SK-N-SH (cell line): ENCODE results near the gene SKIC8. TPM values are rescaled to one million over a fixed set of nuclear protein-coding genes. Genes with fewer than 3 reads are reported as not detected.

Experiments used
- CTCF ChIA-PET: fragments of 300-600, 350-600 bp; formaldehyde crosslinking; extraction: SDS; loops from one replicate; lab custom pipeline; 2021; lab: Yijun Ruan, JAX
- POLR2A ChIA-PET: fragments of 350-600 bp; sonication (Branson Sonifier 250); formaldehyde crosslinking; extraction: SDS; loops from one replicate; lab custom pipeline; 2020; ENCODE audit warnings: antibody characterized with exemption, inconsistent platforms; lab: Yijun Ruan, JAX
- DNase-seq: peaks from one replicate; pipeline ENCODE4 v3.0.0; 2012
- H2AFZ ChIP-seq: fragments of 200-600 bp; sonication (generic); 2 replicates; pipeline ENCODE4 v1.8.1; 2016; ENCODE audit warnings: antibody characterized with exemption, mild to moderate bottlenecking, low read depth
- H3F3A ChIP-seq: fragments of 200-600 bp; sonication (generic); replicated peaks from 2 replicates; pipeline ENCODE3; 2016; ENCODE audit warnings: antibody characterized with exemption, mild to moderate bottlenecking; ENCODE audit not compliant: insufficient read depth
- H3K27ac ChIP-seq, 2 experiments: fragments of 200-500 bp in 1 of 2; fragments of 200-600 bp in 1 of 2; sonication (Bioruptor generic) in 1 of 2; sonication (generic), shearing (Covaris generic) in 1 of 2; 2 replicates each; pipeline versions ENCODE4 v1.5.1 to v1.6.1; 2014 to 2016; ENCODE audit warnings: low read depth in 2 of 2, inconsistent platforms in 1 of 2, low read length in 1 of 2, mild to moderate bottlenecking in 1 of 2, mixed read lengths in 1 of 2
- H3K27me3 ChIP-seq: fragments of 200-600 bp; sonication (generic), shearing (Covaris generic); 2 replicates; pipeline ENCODE4 v1.6.1; 2016; ENCODE audit warnings: mixed run types; ENCODE audit not compliant: insufficient read depth
- H3K36me3 ChIP-seq, 2 experiments: fragments of 200-500 bp in 1 of 2; fragments of 200-600 bp in 1 of 2; sonication (Bioruptor generic) in 1 of 2; sonication (generic) in 1 of 2; replicated peaks in 1 of 2; 2 replicates each; pipeline versions ENCODE3 to v1.5.1; 2014 to 2016; ENCODE audit warnings: low read length in 1 of 2, mild to moderate bottlenecking in 1 of 2; ENCODE audit not compliant: insufficient read depth in 2 of 2, control insufficient read depth in 1 of 2
- H3K4me1 ChIP-seq, 2 experiments: fragments of 200-500 bp in 1 of 2; fragments of 200-600 bp in 1 of 2; sonication (Bioruptor generic) in 1 of 2; sonication (generic), shearing (Covaris generic) in 1 of 2; 2 replicates each; pipeline versions ENCODE4 v1.5.1 to v1.6.1; 2014 to 2016; ENCODE audit warnings: low read depth in 1 of 2, low read length in 1 of 2, mixed run types in 1 of 2; ENCODE audit not compliant: insufficient read depth in 2 of 2, control insufficient read depth in 1 of 2
- H3K4me2 ChIP-seq: fragments of 200-600 bp; sonication (generic), shearing (Covaris generic); 2 replicates; pipeline ENCODE4 v1.6.1; 2017; ENCODE audit warnings: mixed run types
- H3K4me3 ChIP-seq, 2 experiments: fragments of 200-500 bp in 1 of 2; fragments of 200-600 bp in 1 of 2; sonication (Bioruptor generic) in 1 of 2; sonication (generic), shearing (Covaris generic) in 1 of 2; 2 replicates each; pipeline versions ENCODE4 v1.5.1 to v1.8.1; 2014 to 2016; ENCODE audit warnings: low read depth in 2 of 2, inconsistent platforms in 1 of 2, low read length in 1 of 2, mild to moderate bottlenecking in 1 of 2, mixed read lengths in 1 of 2, moderate library complexity in 1 of 2
- H3K79me2 ChIP-seq: fragments of 200-600 bp; sonication (generic); 2 replicates; pipeline ENCODE4 v1.8.1; 2017; ENCODE audit warnings: mild to moderate bottlenecking; ENCODE audit not compliant: insufficient read depth
- H3K9ac ChIP-seq: fragments of 200-600 bp; sonication (generic); 2 replicates; pipeline ENCODE4 v1.6.1; 2017; ENCODE audit warnings: mixed run types
- H3K9me2 ChIP-seq: fragments of 200-600 bp; sonication (generic); 2 replicates; pipeline ENCODE4 v1.6.1; 2017; ENCODE audit warnings: mixed run types
- H3K9me3 ChIP-seq: fragments of 200-600 bp; sonication (generic); 2 replicates; pipeline ENCODE4 v1.6.1; 2017; ENCODE audit warnings: mixed run types, mild to moderate bottlenecking, moderate library complexity
- H4K20me1 ChIP-seq: fragments of 200-600 bp; sonication (generic); 2 replicates; pipeline ENCODE4 v1.6.1; 2017; ENCODE audit warnings: mild to moderate bottlenecking, mixed run types; ENCODE audit not compliant: insufficient read depth
- EP300 ChIP-seq, 2 experiments: IDR thresholded peaks; 2 replicates each; pipeline versions ENCODE4 v1.4.0 to v1.6.1; 2012; ENCODE audit warnings: borderline replicate concordance in 1 of 2, low read depth in 1 of 2, low read length in 1 of 2
- EZH2phosphoT487 ChIP-seq: fragments of 200-600 bp; sonication (generic); IDR thresholded peaks from 2 replicates; pipeline ENCODE4 v1.6.1; 2017; ENCODE audit warnings: low read depth, mixed run types, mild to moderate bottlenecking, antibody characterized with exemption, moderate library complexity, borderline replicate concordance
- GATA2 ChIP-seq: sonication (generic); formaldehyde crosslinking; IDR thresholded peaks from 2 replicates; pipeline ENCODE4 v1.5.0; 2020; ENCODE audit warnings: mild to moderate bottlenecking, missing genetic modification reagents
- JUND ChIP-seq: IDR thresholded peaks from 2 replicates; pipeline ENCODE4 v1.4.0; 2012
- POLR2AphosphoS5 ChIP-seq: IDR thresholded peaks from 2 replicates; pipeline ENCODE4 v1.6.1; 2012; ENCODE audit warnings: low read depth, low read length
- RFX5 ChIP-seq: IDR thresholded peaks from 2 replicates; pipeline ENCODE4 v1.6.1; 2012; ENCODE audit warnings: mild to moderate bottlenecking, improper control_type of control experiment, low read length
- RXRA ChIP-seq: IDR thresholded peaks from 2 replicates; pipeline ENCODE4 v1.4.0; 2012; ENCODE audit warnings: low read depth, mild to moderate bottlenecking, borderline replicate concordance
- SMC3 ChIP-seq: IDR thresholded peaks from 2 replicates; pipeline ENCODE4 v1.6.1; 2012; ENCODE audit warnings: low read depth, low read length, improper control_type of control experiment
- TEAD4 ChIP-seq: IDR thresholded peaks from 2 replicates; pipeline ENCODE4 v1.4.0; 2012; ENCODE audit warnings: mild to moderate bottlenecking, borderline replicate concordance; ENCODE audit not compliant: insufficient read depth
- WGBS: methylation state at CpG from one replicate; pipeline ENCODE4 v1.1.6; 2017; ENCODE audit warnings: low lambda C conversion rate; 5-methylcytosine and 5-hydroxymethylcytosine counted together
- polyA plus RNA-seq, 3 experiments: library from polyadenylated mRNA; depleted of rRNA; stranded (reverse); fragments of >200 nt; gene quantifications; 2 replicates each; pipeline ENCODE4 v1.2.3, GENCODE V29; 2012
- TF ChIP-seq, protein P1 (sequence below): IDR thresholded peaks from 2 replicates; pipeline ENCODE4 v1.4.0; 2012; ENCODE audit warnings: low read depth
- TF ChIP-seq, protein P2 (sequence below): IDR thresholded peaks from 2 replicates; pipeline ENCODE4 v1.6.1; 2012; ENCODE audit warnings: mild to moderate bottlenecking, low read depth, low read length, moderate library complexity
- TF ChIP-seq, protein P3 (sequence below): IDR thresholded peaks from 2 replicates; pipeline ENCODE4; 2012

The SKIC8 gene
- polyA plus RNA-seq, 1 of the 3 experiments (the other 2 are of a cell fraction), result 78.8 TPM

DNA sequence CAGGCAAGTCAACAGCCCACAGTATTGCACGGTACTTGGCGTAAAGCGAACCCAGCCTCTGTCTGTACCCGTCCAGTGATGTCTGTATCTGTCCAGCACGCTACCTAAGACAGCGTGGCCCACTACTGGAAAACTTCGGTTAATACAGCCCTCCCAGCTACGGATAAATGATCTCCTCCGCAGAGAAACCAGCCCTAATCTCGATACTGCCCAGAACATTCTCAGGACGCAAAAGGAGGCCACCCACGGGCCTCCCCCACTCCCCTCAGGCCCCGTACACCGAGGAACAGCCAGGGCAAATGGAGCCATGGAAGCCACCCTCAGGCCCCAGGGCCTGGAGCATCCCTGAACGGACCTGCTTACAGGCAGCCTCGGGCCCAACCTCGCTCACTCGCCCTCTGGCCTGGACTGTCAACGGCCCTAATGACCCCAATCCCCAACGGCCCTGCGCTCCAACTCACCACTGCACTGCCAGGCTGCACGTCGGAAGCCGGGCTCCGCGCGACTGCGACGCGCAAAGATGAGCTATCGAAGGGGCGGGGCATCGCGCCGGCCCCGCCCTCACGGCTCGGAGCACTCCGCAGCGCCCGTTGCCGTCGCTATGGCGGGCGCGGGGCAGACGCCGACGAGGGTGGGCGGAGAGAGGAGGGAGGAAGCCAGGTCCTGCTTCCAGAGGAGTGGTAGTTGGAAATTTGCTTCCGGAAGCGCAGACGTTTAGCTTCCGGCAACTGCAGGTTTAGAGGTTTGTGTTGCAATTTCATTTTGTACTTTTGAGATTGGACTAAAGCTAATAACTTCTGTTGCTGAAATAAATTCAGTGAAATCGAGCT, at the start of gene SKIC8 (continued):
- TF ChIP-seq, protein P1, sequence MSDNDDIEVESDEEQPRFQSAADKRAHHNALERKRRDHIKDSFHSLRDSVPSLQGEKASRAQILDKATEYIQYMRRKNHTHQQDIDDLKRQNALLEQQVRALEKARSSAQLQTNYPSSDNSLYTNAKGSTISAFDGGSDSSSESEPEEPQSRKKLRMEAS, result peak; percentile 60; the same call in 1 of the 2 replicates
- no peak for TF ChIP-seq JUND
- TF ChIP-seq SMC3, result no peak
- TF ChIP-seq, protein P2, sequence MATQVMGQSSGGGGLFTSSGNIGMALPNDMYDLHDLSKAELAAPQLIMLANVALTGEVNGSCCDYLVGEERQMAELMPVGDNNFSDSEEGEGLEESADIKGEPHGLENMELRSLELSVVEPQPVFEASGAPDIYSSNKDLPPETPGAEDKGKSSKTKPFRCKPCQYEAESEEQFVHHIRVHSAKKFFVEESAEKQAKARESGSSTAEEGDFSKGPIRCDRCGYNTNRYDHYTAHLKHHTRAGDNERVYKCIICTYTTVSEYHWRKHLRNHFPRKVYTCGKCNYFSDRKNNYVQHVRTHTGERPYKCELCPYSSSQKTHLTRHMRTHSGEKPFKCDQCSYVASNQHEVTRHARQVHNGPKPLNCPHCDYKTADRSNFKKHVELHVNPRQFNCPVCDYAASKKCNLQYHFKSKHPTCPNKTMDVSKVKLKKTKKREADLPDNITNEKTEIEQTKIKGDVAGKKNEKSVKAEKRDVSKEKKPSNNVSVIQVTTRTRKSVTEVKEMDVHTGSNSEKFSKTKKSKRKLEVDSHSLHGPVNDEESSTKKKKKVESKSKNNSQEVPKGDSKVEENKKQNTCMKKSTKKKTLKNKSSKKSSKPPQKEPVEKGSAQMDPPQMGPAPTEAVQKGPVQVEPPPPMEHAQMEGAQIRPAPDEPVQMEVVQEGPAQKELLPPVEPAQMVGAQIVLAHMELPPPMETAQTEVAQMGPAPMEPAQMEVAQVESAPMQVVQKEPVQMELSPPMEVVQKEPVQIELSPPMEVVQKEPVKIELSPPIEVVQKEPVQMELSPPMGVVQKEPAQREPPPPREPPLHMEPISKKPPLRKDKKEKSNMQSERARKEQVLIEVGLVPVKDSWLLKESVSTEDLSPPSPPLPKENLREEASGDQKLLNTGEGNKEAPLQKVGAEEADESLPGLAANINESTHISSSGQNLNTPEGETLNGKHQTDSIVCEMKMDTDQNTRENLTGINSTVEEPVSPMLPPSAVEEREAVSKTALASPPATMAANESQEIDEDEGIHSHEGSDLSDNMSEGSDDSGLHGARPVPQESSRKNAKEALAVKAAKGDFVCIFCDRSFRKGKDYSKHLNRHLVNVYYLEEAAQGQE, result peak; percentile 22; the same call in 1 of the 2 replicates
- TF ChIP-seq, protein P3, sequence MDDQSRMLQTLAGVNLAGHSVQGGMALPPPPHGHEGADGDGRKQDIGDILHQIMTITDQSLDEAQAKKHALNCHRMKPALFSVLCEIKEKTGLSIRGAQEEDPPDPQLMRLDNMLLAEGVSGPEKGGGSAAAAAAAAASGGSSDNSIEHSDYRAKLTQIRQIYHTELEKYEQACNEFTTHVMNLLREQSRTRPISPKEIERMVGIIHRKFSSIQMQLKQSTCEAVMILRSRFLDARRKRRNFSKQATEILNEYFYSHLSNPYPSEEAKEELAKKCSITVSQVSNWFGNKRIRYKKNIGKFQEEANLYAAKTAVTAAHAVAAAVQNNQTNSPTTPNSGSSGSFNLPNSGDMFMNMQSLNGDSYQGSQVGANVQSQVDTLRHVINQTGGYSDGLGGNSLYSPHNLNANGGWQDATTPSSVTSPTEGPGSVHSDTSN, result no peak
- TF ChIP-seq RFX5, result no peak
- TF ChIP-seq TEAD4, result no peak

DNA sequence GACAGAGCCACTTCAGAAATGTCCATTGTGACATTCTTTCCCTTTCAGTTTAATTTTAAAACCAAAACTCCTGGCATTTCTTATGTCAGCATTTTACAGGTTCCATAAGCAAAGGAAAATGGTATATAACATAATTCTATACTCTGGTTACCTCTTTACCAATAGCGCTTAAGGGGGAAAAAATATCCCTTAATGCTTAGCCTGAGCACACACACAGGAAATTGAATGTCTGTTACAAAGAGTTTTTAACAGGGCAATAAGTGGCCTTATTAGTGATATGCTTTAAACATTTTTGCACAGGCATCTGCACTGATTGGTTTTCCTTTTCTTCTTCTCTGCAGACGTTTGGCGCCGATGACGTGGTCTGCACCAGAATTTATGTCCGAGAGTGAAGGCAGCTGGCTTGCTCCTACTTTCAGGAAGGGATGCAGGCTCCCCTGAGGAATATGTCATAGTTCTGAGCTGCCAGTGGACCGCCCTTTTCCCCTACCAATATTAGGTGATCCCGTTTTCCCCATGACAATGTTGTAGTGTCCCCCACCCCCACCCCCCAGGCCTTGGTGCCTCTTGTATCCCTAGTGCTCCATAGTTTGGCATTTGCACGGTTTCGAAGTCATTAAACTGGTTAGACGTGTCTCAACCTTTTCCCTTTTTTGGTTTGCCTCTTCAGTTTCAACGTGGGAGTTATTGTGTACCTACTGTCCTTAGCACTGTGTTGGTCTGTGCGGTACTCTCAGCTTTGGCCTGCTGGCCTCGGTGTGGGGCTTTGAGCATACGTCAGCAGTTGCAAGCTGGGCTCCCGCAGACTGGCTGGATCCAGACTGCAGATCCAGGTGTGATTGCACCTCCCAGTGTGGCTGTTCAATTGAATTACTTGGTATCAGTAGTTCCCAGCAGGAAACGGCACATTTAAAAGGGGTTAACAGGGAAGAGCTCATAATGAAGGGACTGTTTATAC, 48.5 kb upstream of the SKIC8 start:
- POLR2A ChIA-PET, result no interaction called here
- CTCF ChIA-PET, result interaction anchor here (0.9 to 1.6 kb wide), 5 partner anchors 9 to 74 kb away, joined by 3 to 5 read pairs (median 3); no protein-coding TSS in a partner anchor
- no peak overlapping the region for H3K27ac ChIP-seq

More for the DNA sequence above, 48.5 kb upstream of the SKIC8 start:
- no peaks in the 10 kb centered on the region for H3K79me2 ChIP-seq
- H3K9ac ChIP-seq, result no peak overlapping the region
- no peaks in the 10 kb centered on the region for H3K9me3 ChIP-seq
- peaks cover 25% of the 10 kb centered on the region; the same call in 1 of the 2 replicates for H3K27me3 ChIP-seq
- no peaks in the 10 kb centered on the region for H3K9me2 ChIP-seq
- no peaks in the 10 kb centered on the region for H3F3A ChIP-seq
- H3K4me2 ChIP-seq, result no peak overlapping the region
- H4K20me1 ChIP-seq, result no peaks in the 10 kb centered on the region
- DNase-seq, result no peak
- H3K36me3 ChIP-seq, result no peaks in the 10 kb centered on the region
- peaks cover 0 to 10% of the 10 kb centered on the region in 2 experiments; a peak in 1 of 4 replicates for H3K4me1 ChIP-seq
- WGBS, result 64% methylated on average over 17 of the region's 17 CpGs
- no peak for TF ChIP-seq EZH2phosphoT487
- TF ChIP-seq EP300 (IDR thresholded peaks at IDR 0.05; ENCODE audit: borderline replicate concordance in 1 of 2, low read depth in 1 of 2, low read length in 1 of 2), result no peak
- no peak for TF ChIP-seq RFX5
- no peak for TF ChIP-seq GATA2 (CRISPR knock-in tag)
- TF ChIP-seq SMC3, result no peak
- TF ChIP-seq RXRA, result no peak
- TF ChIP-seq POLR2AphosphoS5, result no peak
- no peak overlapping the region for H2AFZ ChIP-seq
- no peak overlapping the region for H3K4me3 ChIP-seq
